D721Med (cell line): ENCODE data around the gene TMIGD1.
"Not testable (repeated sequence)": the region's sequence is repeated elsewhere in the genome, so short reads cannot be mapped to it uniquely, and the experiment has no call there.

ENCODE experiments used
- DNase-seq: peaks from one replicate; pipeline ENCODE4 v3.0.0; 2011; ENCODE audit warnings: low spot score; ENCODE audit not compliant: insufficient read length
- FAIRE-seq: peaks from 2 replicates; lab custom pipeline; 2011; peaks lifted over from hg19 to GRCh38; lab: Jason Lieb, UNC
- TF ChIP-seq, protein P1 (sequence below): IDR thresholded peaks from 2 replicates; pipeline ENCODE4 v1.5.1; 2012; ENCODE audit warnings: mild to moderate bottlenecking, control low read depth; ENCODE audit not compliant: insufficient read depth; ENCODE audit errors: missing control alignments

Gene TMIGD1

DNA sequence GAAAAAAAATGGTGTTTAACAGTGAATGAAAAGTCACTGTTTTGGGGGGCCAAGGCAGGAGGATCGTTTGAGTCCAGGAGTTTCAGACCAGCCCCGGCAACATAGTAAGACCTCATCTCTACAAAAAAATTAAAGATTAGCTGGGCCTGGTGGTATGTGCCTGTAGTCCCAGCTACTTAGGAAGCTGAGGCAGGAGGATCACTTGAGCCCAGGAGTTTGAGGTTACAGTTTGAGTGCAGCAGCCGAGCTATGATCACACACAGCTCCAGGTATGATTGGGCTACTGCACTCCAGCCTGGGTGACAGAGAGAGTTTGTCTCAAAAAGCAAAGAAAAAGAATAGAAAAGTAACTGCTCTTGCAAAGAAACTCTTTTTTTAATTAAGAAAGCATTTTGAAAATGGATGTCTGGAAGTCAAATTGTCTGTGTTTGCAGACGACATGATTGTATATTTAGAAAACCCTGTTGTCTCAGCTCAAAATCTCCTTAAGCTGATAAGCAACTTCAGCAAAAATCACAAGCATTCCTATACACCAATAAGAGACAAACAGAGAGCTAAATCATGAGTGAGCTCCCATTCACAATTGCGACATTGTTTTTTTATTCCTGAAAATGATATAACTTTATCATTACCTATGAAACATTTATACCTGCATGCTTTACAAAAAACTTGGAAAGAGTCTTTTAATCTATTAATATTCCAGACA lies 24.4 kb upstream of the TMIGD1 start:
- FAIRE-seq (no peak), DNase-seq (no peak)
- TF ChIP-seq, protein P1, sequence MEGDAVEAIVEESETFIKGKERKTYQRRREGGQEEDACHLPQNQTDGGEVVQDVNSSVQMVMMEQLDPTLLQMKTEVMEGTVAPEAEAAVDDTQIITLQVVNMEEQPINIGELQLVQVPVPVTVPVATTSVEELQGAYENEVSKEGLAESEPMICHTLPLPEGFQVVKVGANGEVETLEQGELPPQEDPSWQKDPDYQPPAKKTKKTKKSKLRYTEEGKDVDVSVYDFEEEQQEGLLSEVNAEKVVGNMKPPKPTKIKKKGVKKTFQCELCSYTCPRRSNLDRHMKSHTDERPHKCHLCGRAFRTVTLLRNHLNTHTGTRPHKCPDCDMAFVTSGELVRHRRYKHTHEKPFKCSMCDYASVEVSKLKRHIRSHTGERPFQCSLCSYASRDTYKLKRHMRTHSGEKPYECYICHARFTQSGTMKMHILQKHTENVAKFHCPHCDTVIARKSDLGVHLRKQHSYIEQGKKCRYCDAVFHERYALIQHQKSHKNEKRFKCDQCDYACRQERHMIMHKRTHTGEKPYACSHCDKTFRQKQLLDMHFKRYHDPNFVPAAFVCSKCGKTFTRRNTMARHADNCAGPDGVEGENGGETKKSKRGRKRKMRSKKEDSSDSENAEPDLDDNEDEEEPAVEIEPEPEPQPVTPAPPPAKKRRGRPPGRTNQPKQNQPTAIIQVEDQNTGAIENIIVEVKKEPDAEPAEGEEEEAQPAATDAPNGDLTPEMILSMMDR, result no peak

DNA sequence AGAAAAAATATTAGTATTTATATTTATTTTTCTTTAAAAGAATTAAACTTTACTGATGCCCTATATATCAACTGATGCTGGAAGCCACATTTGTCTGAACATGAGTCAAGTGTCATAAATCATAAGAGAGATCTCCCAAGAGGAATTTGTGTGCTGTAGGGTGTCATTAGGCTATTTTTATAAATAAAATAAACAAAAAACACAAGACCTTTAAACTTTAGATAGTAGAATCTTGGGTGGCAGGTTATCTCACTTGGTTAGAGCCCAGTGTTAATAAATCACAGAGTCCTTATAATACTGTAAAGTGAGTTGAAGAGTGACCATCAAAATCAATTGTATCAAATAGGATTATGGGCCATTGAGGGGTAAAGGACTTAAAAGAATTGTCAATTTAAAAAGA lies 23.6 kb upstream of the TMIGD1 start:
- TF ChIP-seq, protein P1, result no peak
- DNase-seq, result no peak
- no peak for FAIRE-seq

GRCh38 chr17:30354701-30355100 lies 20.8 kb upstream of the TMIGD1 start:
- TF ChIP-seq, protein P1, result no peak
- DNase-seq, result no peak
- FAIRE-seq, result no peak

GRCh38 chr17:30352240-30352814 lies 18.5 kb upstream of the TMIGD1 start:
- TF ChIP-seq, protein P1, result no peak
- DNase-seq, result no peak
- no peak for FAIRE-seq

DNA sequence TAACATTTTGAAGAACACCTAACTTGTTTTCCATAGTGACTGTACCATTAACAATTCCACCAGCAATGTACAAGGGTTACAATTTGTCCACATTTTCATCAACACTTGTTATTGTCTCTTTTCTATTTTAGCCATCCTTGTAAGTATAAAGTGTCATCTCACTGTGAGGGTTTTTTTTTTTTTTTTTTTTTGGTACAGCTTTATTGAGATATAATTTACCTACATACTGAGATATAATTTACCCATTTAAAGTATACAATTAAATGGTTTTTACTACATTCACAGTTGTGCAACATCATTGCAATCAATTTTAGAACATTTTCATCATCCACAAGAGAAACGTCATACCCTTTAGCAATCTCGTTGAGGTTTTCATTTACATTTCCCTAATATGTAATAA lies 17.9 kb upstream of the TMIGD1 start:
- FAIRE-seq (no peak), DNase-seq (no peak)
- TF ChIP-seq, protein P1, result no peak

DNA sequence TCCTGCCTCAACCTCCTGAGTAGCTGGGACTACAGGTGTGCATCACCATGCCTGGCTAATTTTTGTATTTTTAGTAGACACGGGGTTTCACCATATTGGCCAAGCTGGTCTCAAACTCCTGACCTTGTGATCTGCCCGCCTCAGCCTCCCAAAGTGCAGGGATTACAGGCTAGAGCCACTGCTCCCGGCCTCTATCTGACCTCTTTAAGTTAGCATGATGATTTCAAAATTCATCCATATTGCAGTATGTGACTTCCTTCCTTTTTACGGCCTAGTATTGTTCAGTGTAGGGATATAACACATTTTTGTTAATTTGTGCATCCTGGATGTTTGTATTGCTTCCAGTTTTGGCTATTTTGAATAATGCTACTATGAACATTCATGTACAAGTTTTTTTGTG lies 17.4 kb upstream of the TMIGD1 start:
- DNase-seq, FAIRE-seq: not testable (repeated sequence)

GRCh38 chr17:30349252-30349651 lies 15.4 kb upstream of the TMIGD1 start:
- no peak for DNase-seq
- TF ChIP-seq, protein P1, result no peak
- FAIRE-seq, result no peak
